ENCODE data around the gene CYP2U1.
"Not testable (repeated sequence)": the region's sequence is repeated elsewhere in the genome, so short reads cannot be mapped to it uniquely, and the experiment has no call there.

CYP2U1 gene

GRCh38 chr4:107930821-107931774 is at the start of gene CYP2U1:
Gene CYP2U1, plus strand, starts transcription at chr4:107931549. Its CDS starts 95 bp downstream, at chr4:107931644.
- peak; percentile 44 for DNase-seq (ENCODE audit: low read depth)

- DNase-seq (ENCODE audit: low read depth) = no peak
These were observed 45.5 kb upstream of the CYP2U1 start for GRCh38 chr4:107885865-107886264.

DNA sequence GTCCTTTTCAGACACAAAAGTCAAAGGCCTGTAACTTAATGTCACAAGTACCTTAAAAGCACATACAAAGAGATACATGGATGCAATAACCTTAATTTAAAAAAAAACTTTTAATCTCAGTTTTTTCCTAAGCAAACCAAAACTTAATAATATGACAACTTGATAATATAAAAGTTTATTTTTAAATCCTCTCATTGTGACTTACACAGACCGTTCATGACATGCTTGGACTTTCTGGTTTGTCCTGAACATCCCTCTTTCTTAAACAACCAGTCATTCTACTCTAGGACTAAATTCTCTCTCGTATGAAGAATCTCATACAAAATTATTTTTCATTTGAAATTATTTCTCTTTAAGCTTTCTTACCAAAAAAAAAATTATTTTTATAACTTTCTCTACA is 43.1 kb upstream of the CYP2U1 start:
- DNase-seq (ENCODE audit: low read depth) = no peak

- no peak for DNase-seq (ENCODE audit: low read depth)
These were observed 40.6 kb upstream of the CYP2U1 start for GRCh38 chr4:107890779-107891178.

DNA sequence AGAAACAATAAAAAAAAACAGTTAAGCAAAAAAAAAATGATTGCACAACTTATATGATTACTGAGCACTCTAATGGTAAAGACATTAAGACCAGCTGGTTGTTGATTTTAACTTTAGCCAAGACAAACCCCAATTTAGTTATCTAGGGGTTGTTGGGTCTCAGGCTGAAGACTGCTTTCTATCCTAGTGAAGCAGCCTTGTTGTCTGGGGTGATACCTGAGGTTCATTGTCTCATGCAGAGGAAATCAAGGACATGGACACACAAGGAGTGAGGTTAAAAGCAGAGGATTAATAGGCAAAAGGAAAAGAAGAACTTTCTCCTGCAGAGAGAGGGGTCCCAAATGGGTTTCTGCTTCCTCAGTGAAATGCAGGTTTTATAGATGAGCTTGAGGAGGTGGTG is 40.0 kb upstream of the CYP2U1 start:
- DNase-seq (ENCODE audit: low read depth) = no peak

GRCh38 chr4:107893171-107894137 is 37.9 kb upstream of the CYP2U1 start:
- peak; percentile 8 for DNase-seq (ENCODE audit: low read depth)

DNA sequence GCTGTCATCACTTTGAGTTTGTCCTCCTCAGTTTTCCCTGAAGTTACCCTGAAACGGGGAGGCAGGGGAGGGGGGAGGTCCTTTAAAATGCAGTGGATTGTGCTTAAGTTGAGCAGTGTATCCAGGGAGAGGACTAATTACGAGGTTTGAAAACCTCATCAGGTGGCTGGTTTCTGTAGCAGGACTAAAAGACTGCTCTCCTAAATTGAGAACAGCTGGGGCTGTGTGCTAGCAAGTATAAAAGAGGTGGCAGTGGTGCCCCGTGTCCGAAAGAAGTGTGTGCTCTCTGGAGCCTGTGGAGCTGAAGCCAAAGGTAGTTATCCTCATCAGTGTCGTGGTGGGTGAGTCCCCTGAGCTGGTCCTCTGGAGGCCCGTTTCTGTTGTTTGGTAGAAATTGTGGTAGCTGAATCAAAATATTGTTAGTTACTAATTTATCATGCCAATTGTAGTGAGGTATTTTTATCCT is 37.2 kb upstream of the CYP2U1 start:
- no peak for DNase-seq (ENCODE audit: low read depth)

DNA sequence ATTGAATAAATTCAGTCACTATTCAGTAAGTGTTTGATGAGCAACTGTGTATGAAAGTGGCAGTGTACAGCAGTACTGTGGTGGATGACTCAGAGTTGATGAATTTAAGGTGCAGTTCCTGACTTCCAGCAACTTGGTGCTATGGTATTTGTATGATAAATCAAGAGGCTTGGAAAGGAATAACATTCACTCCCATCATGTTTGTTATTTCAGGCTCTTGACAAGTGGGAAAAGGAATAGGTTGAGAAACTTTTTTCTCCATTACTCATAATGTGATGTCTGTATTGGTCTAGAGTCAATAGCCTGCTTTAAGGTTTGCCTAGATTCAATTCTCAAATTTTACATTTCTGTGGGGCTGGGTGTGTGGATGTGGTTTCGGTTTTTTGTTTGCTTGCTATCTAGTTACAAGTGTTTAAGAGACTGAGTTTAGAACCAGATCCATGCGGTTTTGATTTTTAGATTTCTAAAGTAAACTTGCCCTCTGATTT is 35.1 kb upstream of the CYP2U1 start:
- DNase-seq (ENCODE audit: low read depth) = peak; percentile 69

GRCh38 chr4:107896646-107897045 is 34.7 kb upstream of the CYP2U1 start:
- no peak for DNase-seq (ENCODE audit: low read depth)

DNA sequence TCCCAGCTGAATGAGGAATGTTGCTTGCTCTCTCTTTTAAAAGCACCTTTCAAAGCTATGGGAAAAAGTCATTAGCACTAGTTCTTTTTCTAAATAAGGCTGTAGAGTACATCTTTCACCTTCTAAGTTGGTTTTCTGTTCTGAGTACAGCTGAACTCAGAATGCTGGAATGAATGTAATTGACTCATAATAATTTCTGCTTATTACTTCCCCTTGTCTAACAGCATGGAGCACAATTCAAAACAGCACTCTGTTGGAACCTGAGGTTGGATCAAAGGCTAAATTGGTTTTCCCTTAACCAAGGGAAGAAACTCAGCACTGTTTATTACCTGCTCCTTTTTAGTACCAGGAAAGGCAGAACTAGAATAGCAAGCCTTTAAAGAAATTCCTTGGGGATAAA is 33.5 kb upstream of the CYP2U1 start:
- DNase-seq (ENCODE audit: low read depth) = no peak

- DNase-seq (ENCODE audit: low read depth) = no peak
These were observed 31.3 kb upstream of the CYP2U1 start for GRCh38 chr4:107900067-107900466.

GRCh38 chr4:107900508-107900907 is 30.8 kb upstream of the CYP2U1 start:
- DNase-seq (ENCODE audit: low read depth) = no peak

DNA sequence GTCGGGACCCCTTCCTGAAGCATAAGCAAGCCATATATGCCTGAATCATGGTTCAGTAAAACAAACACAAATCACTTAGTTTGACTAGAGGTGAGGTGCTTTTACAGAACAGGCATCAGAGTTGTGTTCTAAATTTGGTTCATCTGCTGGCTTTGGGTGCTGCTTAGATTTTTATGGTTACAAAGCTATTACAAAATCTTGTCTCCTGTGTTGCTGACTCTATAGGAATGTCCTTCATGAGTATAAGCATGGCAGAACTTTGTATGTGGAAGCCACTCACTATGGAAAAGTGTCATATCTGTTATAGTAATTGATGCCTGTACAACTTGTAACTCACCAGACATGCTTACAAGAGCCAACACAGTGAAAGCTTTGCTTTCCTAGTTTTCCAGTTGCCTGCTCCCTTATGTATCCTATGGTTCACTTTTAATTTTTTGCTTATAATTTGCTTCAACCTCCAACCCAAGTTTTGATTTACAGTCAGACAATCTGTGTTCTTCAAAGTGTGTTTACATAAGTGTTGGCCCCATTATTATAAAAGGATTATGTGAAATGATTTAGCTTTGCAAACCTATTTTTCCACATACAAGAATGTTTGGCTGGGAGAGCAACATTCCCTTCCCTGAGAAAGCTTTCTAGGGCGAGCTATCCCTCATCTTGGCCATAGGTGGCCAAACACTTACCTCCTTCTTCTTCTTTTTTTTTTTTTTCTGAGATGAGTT is 30.0 kb upstream of the CYP2U1 start:
- DNase-seq (ENCODE audit: low read depth) = no peak

GRCh38 chr4:107902715-107903114 is 28.6 kb upstream of the CYP2U1 start:
- DNase-seq (ENCODE audit: low read depth) = no peak

GRCh38 chr4:107905082-107905481 is 26.3 kb upstream of the CYP2U1 start:
- not testable (repeated sequence) for DNase-seq (ENCODE audit: low read depth)

- DNase-seq (ENCODE audit: low read depth) = no peak
These were observed 24.8 kb upstream of the CYP2U1 start for GRCh38 chr4:107906458-107907100.

DNA sequence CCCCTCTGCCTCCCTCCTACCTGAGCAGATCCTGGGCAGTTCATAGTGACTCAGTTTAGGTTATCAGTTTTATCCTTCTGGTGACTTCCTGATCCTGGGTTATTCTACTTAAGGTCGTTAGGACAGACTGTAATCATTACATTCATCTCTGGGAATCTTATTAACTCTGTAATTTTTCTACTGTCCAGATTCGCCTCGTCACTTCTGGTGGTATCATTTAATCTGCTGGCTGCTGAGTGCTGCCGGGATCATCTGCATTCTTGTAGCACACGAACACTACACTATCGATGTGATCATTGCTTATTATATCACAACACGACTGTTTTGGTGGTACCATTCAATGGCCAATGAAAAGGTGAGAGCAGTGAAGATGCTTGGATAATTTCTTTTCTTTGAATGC is 23.0 kb upstream of the CYP2U1 start:
- no peak for DNase-seq (ENCODE audit: low read depth)

DNA sequence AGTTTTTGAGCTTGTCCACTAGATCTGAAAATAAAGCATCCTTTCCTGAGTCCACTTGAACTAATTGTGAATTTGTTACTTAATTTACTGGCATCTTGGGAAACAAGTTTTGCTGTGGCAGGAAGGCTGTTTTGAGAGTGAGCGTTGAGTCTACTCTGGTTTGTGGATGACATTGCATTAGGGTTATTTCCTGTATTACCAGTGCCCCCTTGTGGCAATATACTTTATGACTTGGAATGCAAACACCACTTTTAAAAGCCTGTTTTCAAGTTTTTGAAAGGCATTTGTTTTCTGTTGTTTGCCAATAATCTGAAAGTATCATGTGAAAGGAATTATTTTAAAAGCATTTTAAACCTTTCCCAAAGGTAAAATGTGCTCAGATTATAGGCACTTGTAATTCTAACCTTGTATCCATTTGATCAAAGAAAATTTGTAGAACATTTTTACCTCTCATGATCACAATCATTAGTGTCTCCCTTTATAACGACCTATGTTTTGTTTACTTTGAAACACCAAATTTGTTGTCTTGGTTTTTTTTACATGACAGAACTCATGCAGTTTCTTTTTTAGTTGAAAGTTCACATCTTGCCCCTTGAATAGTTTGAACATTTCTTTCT is 18.0 kb upstream of the CYP2U1 start:
- peak; percentile 63 for DNase-seq (ENCODE audit: low read depth)

- DNase-seq (ENCODE audit: low read depth) = no peak
These were observed 16.1 kb upstream of the CYP2U1 start for GRCh38 chr4:107915220-107915619.

DNA sequence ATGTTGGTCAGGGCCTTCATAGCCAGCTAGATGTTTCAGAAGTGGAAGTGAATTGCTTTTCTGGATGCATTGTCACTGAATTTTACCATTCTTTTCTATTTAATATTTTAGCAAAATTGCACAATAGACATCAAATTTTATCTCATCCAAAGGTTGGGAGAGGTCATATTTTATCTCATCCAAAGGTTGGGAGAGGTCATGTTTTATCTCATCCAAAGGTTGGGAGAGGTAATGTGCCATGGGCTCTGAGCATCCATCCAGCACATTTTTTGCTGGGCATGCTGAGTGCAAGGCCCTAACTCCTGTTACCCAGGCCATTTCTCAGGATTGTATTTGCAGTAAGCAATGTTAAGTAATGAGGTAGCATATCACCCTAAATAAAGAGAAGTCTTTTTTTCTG is 14.7 kb upstream of the CYP2U1 start:
- DNase-seq (ENCODE audit: low read depth) = no peak

DNA sequence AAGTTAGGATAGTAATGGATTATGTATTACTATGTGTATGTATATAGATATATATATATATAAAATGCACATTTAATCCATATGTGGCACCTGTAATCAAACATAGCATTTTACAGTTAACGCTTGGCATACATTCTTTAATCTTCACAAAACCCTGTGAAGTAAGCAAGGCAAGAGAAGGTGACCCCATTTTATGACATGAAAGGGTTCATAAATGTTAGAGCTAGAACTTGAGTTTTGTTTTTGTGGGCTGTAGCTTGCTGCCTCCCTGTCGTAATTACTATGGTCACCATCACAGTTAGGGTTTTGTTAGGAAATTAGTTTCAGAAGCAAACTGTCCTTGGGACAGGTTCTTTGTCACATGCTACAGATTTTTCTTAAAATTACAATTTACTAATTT is 13.8 kb upstream of the CYP2U1 start:
- DNase-seq (ENCODE audit: low read depth) = no peak
